Forelimb muscle (tissue), 1 donor: ENCODE measurements around the gene FLYWCH1. TPM values are rescaled to one million over a fixed set of nuclear protein-coding genes. Genes with fewer than 3 reads are reported as not detected.

Experiments
- DNase-seq: peaks from one replicate; pipeline ENCODE4 v3.0.0-alpha.2; 2013; ENCODE audit warnings: low read depth
- polyA plus RNA-seq: library from polyadenylated mRNA; unstranded; fragments of 120-200 nt; gene quantifications from one replicate; pipeline ENCODE4 v1.2.1, GENCODE V29; 2013; ENCODE audit not compliant: insufficient read length

FLYWCH1 gene
- polyA plus RNA-seq, 1 donor, result 24.9 TPM

- DNase-seq, result no peak
Measured at GRCh38 chr16:2953706-2954627, 42.2 kb downstream of the FLYWCH1 start.

DNA sequence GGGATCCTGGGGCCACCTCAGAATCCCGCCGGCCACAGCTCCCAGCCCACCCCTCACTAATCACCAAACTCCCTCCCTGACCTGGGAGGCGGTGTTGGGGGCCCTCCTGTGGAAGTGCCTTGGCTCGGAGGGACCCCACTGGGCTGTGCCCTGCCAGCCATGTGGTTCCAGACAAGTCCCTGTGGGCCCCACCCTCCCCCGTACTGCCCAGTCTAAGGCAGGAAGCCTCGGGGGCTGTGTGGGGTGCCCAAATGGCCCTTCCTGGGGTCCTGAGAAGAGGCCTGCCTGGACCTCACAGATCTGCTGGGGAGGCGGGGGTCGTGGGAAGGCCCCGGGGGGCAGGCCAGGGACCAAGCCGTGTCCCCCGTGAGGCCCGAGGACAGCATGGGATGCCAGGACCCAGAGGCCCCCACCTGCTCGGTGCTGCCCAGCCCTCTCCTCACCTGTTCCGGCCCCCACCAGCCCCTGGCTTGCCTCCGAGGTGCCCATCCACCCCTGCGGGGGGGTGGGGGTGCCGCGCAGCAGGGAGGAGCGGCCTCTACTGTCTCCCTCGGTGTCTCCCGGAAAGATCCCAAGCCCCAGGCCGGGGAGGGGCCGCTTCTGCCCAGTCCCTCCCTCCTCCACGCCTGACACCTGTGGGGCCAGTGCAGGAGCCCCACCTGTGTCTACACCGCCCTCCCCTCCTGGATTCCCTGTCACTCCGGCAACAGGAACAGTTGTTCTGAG, 43.1 kb downstream of the FLYWCH1 start:
- DNase-seq, result no peak

- no peak for DNase-seq
Measured at GRCh38 chr16:2955438-2955778, 43.7 kb downstream of the FLYWCH1 start.

DNA sequence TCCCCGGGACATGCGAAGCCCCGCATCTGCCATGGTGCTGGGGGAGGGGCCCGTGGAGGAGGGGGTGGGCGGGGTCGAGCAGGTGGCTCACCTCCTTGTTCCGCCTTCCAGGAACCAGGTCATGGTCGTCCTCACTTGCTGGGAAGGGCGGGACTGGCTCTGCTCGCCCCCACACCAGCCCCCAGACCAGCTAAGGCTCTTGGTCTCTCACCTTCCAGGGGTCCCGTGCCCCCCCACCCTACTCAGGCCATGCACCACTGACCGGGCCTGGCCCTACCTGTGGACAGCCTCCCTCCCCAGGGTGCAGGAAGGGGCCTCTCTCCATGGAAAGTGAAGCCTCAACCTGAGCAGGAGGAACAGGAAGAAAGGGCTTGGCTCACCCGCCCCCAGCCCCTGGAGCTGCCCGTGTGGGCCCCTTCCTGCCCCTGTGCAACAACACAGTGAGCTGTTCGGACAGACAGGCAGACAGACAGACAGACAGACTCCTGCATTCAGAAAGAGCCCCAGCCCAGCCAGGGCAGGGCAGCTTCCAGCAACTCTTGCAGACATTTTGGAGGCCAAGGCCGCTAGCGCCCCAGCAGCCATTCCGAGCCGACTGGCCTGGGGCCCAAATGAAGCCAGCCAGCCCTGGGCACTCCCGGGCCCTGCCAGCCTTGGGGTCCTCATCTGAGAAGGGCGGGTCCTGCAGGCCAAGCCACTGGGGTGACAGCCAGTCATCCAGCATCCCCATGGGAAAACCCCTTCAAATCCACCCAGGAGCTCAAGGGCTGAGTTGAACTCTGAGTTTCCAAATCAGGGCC, 44.2 kb downstream of the FLYWCH1 start:
- no peak for DNase-seq

DNA sequence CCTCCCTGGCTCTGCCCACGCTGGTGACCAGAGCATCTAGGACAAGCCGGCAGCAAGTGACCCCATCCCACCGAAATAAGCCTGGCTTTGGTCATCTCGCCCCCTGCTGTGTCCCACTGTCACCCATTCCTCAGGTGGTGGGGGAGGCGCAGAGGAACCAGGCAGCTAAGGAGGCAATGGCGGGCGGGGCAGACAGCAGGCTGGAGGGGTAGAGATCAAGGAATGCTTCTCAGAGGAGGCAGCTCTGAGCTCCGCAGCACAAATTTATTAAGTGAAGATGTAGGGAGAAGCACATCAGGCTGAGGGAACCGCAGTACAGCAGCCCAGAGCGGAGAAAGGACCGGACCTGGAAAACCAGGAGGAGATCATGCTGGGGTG, 44.8 kb downstream of the FLYWCH1 start:
- DNase-seq, result no peak

DNA sequence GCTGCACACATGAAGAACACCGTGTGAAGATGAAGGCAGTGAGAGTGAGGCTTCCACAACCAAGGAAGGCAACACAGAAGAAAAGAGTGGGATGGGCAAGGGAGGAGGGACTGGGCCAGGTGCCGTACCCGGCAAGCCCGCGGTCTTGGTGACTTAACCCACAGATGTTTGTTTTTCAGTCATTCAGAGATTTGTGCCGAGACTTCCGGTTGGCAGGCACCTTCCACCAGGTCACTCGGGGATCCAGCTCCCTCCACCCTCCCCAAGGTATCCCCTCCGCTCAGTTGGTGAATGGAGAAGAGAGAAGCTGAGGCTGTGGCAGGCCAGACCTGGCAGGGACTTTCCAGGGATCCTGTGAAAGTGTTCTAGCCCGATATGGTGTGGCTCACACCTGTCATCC, 47.5 kb downstream of the FLYWCH1 start:
- DNase-seq, result no peak

DNA sequence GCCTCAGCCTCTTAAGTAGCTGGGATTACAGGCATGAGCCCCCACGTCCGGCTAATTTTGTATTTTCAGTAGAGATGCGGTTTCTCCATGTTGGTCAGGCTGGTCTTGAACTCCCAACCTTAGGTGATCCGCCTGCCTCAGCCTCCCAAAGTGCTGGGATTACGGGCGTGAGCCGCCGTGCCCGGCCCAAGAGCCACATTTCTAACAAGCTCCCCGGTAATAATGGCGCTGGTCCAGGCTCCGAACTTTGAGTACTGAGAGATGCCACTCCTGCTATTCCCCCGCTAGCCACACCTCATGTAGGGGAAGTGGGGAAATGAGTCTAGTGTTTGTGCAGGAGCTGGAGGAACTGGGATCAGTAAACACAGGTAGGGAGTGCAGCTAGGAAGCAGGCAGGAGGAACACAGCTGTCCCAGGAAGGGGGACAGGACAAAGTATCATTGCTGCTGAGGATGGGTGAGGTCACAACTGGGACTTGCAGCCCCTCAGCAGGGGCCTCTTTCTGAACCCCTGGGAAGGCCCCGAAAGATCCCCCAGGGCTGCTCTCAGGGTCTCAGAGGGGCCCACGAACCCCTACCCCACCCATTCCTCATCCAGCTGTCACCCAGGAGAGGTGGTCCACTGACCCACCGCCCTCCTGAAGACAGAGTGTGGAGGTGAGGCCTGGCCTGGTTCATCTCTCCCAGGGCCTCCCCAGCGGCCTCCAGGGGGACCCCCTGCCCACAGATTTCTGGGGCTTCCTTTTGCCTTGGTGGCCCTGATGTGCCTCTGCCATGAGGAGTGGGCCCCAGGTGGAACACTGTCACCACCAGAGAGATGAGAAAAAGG, 48.7 kb downstream of the FLYWCH1 start:
- DNase-seq, result no peak

DNA sequence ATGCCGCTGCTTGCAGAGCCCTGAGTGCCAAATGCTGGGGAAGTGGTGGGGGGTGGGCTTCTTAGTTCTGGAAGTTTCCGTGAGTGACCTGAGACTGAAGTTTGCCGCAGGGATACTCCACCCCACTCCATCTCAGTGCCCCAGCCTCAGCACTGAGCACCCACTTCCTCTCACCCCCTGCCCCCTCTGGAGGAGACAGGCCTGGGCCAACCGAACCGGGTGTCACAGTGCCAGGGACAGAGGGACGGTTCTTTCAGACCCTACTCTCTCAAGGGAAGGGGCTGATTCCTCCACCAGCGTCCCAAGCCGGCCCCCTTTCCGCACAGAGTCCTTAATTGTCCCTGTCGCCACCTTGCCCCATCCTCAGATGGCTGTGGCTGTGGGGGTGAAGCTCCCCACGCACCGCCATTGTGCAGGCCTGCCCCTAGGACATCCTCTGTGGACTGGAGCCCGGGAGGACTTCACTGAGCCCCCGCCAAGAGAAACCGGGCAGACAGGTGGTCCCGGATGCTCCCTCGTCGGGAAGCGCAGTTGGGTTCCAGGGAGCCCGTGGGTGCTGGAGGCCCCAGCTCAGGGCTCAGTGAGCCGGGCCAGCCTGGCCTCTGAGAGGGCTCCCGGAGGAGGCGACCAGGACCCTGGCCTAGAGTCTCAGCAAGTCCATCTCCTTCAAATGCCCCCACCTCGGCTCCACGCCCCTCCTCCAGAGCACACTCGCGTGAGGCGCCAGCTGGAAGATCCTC, 50.8 kb downstream of the FLYWCH1 start:
- DNase-seq, result no peak

DNA sequence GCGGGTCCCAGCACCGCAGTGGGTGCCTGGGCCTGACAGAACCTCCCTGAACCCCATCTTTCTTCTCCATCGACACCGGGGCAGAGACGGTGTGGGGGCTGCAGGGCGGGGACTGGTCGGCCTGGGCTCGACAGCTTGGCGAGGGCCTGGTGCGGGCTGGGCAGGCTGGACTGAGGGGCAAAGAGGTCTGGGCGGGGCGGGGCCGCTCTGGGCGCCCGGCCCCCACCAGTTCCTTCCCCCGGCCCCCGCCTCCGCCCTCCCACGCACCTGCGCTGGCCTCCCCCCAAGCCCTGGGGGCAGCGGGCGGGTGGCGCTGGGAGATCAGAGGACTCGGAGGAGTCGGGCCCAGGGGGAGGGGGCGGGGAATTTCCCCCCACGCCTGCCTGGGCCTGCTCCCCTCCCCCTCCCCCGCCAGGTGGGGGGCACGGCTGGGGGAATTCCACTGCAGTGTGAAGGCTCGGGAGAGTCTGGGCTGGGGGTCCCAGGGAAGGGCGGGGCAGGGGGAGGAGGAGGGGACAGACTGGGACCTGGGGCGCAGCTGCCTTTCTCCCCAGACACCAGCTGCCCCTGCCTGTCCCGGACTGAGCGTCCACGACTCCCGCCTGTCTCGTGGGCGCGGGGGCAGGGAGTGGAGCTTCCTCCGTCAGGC, 51.5 kb downstream of the FLYWCH1 start:
- DNase-seq, result no peak

DNA sequence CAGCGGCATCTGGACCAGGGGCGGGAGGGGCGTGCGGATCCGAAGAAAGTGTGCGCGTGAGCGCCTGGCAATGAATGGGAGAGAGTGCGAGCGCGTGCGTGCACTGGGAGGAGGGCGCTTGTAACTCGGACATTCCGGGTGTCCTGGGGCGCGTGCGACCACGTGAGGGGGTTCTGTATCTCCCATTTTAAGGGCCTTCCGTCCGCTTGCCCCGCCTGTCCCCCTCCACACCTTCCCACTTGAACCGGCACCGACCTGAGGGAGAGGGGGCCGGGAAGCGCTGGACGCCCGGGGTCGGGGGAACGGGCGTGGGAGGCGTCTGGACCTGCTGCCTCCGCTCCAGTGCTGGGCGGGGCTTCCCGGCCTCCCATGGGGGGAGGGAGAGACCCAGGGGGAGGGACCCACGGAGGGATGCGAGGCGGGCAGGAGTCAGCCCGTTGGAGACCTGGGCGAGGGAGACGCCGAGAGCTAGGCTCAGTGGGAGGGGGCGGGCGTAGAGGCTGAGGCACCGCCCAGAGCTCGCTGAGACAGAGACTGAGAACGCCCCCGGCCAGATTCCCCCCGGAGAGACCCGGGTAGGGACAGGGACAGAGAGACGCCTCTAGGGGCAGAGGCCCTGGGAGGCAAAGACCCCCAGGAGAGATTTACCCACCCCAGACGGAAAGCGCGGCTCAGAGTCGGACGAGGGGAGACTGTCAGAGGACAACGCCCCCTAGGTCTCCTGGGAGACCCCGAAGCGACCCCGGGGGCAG, 52.2 kb downstream of the FLYWCH1 start, which contains the start of gene KREMEN2:
Gene KREMEN2 (plus strand): TSS at position 553 of the 752 bp plus-strand sequence. CDS start 246 bp downstream, outside the sequence.
- DNase-seq, result no peak

- no peak for DNase-seq
Measured at GRCh38 chr16:2964475-2965336, 53.0 kb downstream of the FLYWCH1 start.

DNA sequence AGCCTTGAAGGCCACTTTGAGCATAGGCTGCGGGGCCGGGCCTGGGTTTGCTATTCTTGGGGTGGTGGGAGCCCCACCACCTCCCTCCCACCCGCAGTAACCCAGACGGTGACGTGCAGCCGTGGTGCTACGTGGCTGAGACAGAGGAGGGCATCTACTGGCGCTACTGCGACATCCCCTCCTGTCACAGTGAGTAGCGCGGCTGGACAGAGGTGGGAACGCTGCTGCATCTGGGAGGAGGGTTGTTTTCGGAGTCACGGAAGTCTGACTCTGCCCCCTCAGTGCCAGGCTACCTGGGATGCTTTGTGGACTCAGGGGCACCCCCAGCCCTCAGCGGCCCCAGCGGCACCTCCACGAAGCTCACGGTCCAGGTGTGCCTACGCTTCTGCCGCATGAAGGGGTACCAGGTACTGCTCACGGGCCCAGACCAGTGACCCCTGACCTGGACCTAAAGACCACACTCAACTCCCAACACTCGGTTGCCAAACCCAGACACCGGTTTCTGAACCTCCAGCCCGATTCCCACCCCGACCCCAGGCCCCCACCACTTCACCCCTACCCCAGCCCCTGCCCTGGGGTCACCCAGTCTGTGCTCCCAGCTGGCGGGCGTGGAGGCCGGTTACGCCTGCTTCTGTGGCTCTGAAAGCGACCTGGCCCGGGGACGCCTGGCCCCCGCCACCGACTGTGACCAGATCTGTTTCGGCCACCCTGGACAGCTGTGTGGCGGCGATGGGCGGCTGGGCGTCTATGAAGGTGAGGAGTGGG, 54.5 kb downstream of the FLYWCH1 start:
- DNase-seq, result no peak

GRCh38 chr16:2966808-2967191, 55.1 kb downstream of the FLYWCH1 start:
- DNase-seq, result no peak

GRCh38 chr16:2967211-2967631, 55.5 kb downstream of the FLYWCH1 start:
- no peak for DNase-seq

DNA sequence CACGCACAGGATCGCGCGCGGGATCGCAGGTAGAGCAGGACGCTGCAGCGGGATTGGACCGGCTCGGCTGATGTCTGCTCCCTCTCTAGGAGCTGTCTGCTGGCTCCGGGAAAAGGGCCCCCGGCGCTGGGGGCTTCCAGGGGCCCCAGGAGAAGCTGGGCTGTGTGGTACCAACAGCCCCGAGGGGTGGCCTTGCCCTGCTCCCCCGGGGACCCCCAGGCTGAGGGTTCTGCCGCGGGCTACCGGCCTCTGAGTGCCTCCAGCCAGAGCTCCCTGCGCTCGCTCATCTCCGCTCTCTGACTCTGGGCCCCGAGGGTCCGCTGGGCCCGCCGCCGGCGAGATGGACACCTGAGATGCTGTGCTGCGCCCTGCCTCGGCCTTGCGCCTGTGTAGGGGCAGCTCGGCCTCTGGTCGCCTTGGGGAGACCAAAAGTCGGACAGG, 56.0 kb downstream of the FLYWCH1 start:
- no peak for DNase-seq

- DNase-seq, result no peak
Measured at GRCh38 chr16:2968368-2968737, 56.6 kb downstream of the FLYWCH1 start.

DNA sequence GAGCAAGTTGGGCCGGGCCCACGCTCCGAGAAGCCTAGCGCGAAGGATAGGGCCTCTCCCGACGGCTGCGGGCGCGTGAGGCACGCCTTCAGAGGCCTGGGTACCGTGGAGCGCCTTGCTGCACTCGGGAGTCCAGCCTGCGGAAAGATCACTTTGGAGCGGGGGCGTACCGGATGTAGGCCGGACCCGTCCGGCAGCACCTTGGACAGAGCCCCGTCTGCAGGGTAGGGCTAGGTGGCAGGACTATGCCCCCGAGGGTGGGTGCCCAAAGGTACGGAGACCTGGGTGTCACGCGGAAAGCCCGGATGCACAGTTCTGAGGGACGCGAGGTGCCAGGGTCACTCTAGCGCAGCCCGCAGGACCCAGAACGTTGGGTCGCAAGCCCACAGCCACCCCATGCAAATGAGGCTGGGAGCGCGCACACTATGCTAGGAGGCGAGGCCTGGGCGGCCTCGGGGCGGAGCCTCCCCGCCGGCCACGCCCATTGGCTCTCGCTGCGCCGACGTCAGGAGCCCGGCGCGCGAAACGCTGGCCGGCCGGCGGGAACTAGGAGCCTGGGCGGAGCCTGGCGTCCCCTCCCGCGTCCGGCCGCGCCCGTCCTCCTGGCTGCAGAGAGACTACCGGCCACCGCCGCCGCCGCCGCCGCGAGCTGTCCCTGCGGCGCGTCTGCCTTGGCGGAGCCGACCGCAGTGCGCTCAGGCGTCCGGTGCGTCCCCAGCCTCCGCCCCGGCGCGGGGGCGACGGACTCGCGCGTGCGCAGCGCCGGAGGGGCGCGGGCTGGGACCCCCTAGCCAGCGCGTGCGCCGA, 57.2 kb downstream of the FLYWCH1 start, which contains the start of gene PAQR4:
Gene PAQR4 (plus strand): TSS at position 611 of the 807 bp plus-strand sequence. CDS start 327 bp downstream, outside the sequence.
- no peak for DNase-seq
